ENCODE results near the gene ODAD3.

DNA sequence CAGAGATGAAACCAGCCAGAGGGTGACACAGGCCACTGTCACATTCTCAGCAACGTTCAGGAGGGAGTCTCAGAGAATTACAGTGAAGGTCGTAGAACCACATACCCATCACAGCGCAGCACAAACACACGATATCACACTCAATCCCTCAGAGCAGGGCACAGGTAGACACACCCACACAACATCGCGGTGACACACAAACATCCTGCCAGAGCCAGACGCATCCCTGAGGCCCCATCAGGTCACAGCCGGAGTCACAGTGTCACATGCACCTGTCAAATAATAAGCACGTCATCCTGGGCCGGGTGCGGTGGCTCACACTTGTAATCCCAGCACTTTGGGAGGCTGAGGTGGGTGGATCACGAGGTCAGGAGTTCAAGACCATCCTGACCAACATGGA is 28.5 kb upstream of the ODAD3 start:
- TF ChIP-seq, protein P1, sequence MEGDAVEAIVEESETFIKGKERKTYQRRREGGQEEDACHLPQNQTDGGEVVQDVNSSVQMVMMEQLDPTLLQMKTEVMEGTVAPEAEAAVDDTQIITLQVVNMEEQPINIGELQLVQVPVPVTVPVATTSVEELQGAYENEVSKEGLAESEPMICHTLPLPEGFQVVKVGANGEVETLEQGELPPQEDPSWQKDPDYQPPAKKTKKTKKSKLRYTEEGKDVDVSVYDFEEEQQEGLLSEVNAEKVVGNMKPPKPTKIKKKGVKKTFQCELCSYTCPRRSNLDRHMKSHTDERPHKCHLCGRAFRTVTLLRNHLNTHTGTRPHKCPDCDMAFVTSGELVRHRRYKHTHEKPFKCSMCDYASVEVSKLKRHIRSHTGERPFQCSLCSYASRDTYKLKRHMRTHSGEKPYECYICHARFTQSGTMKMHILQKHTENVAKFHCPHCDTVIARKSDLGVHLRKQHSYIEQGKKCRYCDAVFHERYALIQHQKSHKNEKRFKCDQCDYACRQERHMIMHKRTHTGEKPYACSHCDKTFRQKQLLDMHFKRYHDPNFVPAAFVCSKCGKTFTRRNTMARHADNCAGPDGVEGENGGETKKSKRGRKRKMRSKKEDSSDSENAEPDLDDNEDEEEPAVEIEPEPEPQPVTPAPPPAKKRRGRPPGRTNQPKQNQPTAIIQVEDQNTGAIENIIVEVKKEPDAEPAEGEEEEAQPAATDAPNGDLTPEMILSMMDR (IDR thresholded peaks at IDR 0.05; ENCODE audit: poor library complexity), result no peak
- no peak for TF ChIP-seq EZH2phosphoT487 (IDR thresholded peaks at IDR 0.05; ENCODE audit: low read depth, severe bottlenecking, unreplicated experiment)
- no peak for TF ChIP-seq EZH2 (IDR thresholded peaks at IDR 0.05; ENCODE audit: borderline replicate concordance)

Measured in hepatocyte (in vitro differentiated cells).